DOHH2 (cell line): ENCODE measurements around the gene SLC29A4.

Source experiments
- EZH2phosphoT487 ChIP-seq: fragments of 200-600 bp; sonication (generic); IDR thresholded peaks from 2 replicates; pipeline ENCODE4 v1.6.1; 2017; ENCODE audit warnings: borderline replicate concordance, mild to moderate bottlenecking, antibody characterized with exemption, low read length, moderate library complexity, mixed read lengths
- TF ChIP-seq, protein P1 (sequence below): fragments of 200-600 bp; sonication (generic); IDR thresholded peaks from one replicate; pipeline ENCODE4 v1.5.1; 2014; ENCODE audit warnings: antibody characterized with exemption, mild to moderate bottlenecking, low read depth, low read length; ENCODE audit not compliant: poor library complexity, severe bottlenecking

DNA sequence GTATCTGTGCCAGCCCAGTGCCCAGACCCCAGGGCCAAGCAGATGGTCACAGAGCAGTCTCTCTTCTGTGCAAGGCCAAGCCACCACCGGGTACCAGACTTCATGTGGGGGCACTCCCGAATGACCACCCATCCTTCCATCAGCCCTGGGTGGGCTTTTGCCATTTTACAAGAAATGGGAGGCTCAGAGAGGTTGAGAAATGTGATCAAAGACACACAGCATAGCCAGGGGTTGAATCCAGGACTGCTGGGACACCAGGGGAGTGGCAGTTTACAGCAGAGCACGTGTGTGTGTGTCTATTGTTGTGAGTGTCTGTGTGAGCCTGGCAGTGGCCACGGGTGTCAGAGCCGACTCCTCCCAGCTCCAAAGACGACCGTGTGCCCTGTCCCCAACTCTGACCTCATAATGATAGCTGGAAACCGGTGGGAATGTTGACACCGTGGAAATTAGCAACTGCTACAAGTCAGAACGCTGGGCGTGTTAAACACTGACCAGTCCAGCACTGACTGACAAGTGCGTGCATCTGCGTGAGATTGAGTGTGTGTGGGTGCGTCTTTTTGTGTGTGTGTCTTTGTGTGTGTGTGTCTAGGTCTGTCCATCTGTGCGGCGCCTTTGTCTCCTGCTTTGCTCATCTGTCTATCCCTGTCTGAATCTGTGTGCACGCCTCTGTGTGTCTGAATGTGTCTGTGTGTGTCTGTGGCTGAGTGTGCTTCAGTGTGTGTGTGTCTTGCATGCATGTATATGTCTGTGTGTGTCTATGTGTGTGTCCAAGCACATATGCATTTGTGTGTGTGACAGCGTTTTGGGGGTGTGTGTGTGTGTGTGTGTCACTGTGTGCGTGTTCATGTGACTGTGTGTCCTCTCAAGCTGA is 17.2 kb upstream of the SLC29A4 start:
- TF ChIP-seq, protein P1, sequence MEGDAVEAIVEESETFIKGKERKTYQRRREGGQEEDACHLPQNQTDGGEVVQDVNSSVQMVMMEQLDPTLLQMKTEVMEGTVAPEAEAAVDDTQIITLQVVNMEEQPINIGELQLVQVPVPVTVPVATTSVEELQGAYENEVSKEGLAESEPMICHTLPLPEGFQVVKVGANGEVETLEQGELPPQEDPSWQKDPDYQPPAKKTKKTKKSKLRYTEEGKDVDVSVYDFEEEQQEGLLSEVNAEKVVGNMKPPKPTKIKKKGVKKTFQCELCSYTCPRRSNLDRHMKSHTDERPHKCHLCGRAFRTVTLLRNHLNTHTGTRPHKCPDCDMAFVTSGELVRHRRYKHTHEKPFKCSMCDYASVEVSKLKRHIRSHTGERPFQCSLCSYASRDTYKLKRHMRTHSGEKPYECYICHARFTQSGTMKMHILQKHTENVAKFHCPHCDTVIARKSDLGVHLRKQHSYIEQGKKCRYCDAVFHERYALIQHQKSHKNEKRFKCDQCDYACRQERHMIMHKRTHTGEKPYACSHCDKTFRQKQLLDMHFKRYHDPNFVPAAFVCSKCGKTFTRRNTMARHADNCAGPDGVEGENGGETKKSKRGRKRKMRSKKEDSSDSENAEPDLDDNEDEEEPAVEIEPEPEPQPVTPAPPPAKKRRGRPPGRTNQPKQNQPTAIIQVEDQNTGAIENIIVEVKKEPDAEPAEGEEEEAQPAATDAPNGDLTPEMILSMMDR, result no peak
- no peak for TF ChIP-seq EZH2phosphoT487
